Stimulated activated CD4-positive, alpha-beta T cell treated with anti-CD3 and anti-CD28 coated beads, Interleukin-4, amount 100 ng/mL, for 1 hour (primary cell): ENCODE measurements around the gene QPCT.

ENCODE experiments used
- DNase-seq: peaks from one replicate; pipeline ENCODE4 v3.0.0-alpha.2; 2020

QPCT gene

DNA sequence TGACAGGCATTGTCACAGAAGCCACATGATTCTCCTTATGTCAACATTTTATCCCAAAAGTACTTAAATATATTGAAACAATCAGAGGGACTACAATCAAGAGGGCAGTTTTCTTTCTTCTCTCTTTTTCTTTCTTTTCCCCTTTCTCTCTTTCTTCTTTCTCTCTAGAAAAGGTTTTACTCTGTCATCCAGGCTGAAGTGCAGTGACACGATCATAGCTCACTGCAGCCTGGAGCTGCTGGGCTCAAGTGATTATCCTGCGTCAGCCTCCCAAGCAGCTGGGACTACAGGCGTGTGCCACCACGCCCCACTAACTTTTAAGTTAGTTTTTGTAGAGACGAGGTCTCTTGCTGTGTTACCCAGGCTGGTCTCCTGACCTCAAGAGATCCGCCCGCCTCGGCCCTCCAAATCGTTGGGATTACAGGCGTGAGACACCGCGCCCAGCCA is 18.8 kb upstream of the QPCT start:
- DNase-seq = no peak

GRCh38 chr2:37326285-37326684 is 18.1 kb upstream of the QPCT start:
- DNase-seq = no peak

DNA sequence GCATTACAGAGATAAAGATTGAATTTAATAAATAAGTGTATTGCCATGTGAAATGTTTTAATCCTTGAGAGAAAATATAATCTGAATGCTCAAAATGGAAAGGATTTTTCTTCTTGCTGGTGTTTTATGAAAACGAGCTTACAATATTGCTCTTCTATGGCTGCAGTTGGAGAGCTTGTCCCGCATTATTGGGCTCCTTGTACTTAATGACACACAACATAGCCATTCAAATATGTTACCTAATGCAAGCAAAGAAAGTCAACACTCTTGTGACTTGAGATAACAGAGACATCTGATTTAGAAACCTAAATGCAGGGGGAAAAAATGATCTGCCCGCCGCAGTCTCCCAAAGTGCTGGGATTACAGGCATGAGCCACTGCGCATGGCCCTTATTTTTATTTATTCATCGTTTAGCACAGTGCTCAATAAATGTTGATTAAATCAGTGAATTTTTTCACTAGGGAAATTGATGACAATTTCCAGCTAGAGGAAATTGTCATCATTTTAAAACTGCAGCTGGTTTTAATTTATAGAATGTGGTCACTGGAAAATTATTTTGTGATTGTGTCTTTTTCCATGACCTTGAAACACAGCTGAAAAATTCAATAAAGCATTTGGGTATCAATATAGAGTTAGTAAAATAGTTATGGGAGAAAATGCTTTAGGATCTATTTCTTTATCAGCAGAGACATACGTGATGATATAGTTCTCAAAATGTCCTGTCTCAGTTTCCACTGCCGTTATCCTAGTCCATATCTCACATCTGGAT is 17.4 kb upstream of the QPCT start:
- no peak for DNase-seq

DNA sequence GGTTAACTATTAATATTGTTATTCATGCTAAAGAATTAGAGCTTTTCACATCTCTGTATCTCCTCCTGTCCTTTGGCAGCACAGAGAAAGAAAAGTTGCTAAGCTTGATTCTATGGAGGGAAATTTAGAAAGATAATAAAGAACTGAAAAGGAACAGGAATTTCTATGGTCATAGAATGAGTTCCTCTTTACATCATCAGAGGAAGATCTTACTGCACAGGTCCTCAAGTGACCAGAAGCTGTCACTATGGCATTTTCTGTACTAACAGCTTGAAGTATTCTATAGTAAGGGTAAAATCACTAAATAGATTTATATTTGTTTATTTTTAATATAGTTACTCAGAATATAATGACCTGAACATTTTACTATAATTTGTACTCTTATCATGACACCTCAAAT is 13.7 kb upstream of the QPCT start:
- no peak for DNase-seq

DNA sequence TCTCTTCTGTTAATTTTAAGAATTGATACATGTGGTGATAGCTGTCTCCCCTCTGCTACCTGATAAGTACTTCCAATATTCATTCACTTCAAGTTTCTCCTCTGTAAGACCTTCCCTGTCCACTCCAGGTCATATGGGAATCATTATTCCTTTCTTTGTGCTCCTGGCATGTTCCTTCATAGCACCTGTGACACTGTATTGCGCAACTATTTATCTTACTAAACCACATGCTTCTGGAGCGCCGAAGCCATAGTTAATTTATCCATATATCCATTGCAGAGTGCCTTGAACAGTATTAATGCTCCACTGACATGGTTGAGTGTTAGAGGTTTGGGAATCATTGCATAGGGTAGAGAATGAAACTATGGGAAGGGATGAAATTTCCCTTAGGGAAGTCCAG is 11.9 kb upstream of the QPCT start:
- no peak for DNase-seq

GRCh38 chr2:37333256-37333655 is 11.2 kb upstream of the QPCT start:
- DNase-seq = no peak

GRCh38 chr2:37335604-37336003 is 8.8 kb upstream of the QPCT start:
- DNase-seq = no peak

- DNase-seq = no peak
Observed at GRCh38 chr2:37337620-37338280, 6.7 kb upstream of the QPCT start.

DNA sequence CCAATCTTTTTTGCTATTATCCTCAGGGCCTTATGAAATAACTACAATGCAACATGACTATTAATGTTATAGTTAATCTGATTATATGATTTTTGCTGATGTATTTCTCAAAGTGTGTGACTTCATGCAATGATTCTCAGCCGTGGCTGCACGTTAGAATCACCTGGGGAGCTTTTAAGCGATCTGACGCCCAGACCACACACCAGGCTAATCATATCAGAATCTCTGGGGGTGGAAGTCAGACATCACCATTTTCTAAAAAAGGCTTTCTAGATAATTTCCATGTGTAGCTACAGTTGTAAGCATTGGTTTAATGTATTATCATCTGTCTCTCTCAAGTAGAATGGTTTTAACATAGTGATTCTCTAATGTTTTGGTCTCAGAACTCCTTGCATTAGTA is 5.5 kb upstream of the QPCT start:
- no peak for DNase-seq

- DNase-seq = no peak
Observed at GRCh38 chr2:37340637-37341036, 3.8 kb upstream of the QPCT start.

GRCh38 chr2:37342591-37343220 is 1.7 kb upstream of the QPCT start:
- no peak for DNase-seq

DNA sequence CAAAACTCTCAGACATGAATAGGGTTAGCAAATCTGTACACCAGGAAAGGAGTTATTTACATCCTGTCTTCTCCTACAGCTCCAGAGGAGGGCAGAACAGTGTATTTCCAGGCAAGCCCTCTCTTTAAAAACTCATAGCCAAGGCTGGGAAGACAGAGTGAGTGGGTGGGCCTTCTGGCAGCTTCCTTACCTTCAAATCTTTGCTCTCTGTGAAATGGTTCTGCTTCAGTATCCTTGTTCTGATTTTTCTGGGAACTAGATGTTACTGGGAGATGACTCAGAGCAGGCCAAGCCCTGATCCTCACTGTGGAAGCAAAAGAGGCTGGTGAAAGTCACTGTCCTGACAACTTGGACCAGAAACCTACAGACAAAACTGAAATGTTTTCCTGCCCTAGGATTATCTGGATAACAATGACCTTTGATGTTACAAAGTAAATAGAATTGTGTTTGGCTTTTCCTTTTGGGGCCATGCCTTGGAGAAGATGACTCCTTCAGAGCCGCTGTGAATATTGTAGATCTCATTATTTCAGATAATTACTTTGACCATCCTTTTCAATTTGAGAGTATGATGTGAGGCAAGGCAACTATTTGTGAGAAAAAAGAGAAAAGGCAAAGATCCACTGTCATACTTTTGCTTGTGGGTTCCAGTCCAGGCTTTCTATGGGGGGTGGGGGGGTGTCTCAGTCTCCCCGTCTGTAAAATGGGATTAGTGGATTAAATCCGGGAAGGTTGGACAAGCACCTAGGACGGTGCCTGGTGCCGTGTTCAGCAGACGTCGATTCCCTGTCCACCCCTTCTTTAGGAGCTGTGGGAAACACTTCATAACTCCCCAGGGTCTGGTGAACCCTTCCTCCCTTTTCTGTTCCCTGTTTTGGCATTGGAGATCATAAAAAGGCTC is 644 bp upstream of the QPCT start:
- no peak for DNase-seq

DNA sequence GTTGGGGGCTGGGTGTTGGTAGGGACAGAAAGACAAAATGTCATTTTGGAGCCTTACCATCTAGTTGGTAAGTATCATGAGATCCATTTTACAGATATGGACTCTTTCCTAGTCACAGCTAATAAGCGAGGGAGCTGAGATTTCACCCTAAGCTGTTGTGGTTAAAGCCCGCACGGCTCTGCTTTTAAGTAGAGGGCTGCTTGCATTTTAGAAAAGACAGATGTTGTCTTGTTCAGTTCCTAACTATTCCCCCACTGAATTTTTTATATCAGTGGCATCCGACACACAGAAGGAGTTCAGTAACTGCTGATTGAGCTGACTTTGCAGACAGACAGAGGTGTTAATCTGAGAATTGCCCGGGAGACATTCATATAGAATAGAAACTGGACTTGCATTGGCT is 3.7 kb downstream of the QPCT start:
- DNase-seq = no peak

DNA sequence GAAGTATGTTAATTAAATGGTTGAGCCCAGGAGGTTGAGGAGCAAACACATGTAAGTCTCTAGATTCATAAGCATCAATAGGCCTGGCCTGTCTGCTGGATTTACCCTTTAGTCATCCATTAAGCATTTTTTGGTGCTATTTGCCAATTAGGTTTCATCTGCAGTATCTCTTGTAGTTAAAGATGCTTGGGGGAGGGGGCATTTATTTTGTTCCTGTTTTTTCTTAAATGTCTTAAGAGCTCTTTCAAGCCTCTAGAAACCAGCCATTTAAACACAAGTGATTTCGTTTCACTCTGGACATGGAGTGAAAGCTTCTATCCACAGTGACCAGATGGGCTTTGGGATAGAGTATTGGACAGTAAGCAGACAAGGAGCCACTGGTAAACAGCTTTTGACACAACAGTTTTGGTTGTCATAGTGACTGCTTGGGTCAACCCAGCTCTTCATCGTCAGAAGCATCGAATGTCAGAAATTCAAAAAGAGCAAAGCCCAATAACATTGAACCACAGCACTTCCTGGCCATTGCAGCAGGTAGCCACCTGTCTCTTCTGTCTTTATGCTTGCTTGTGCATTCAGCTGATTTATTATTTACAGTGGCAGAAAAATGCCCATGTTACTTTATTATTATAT is 4.9 kb downstream of the QPCT start:
- DNase-seq = no peak

GRCh38 chr2:37350034-37350433 is 5.6 kb downstream of the QPCT start:
- no peak for DNase-seq

- no peak for DNase-seq
Observed at GRCh38 chr2:37354531-37354930, 10.1 kb downstream of the QPCT start.

GRCh38 chr2:37355735-37356134 is 11.3 kb downstream of the QPCT start:
- no peak for DNase-seq

GRCh38 chr2:37356299-37356698 is 11.9 kb downstream of the QPCT start:
- no peak for DNase-seq

- no peak for DNase-seq
Observed at GRCh38 chr2:37357069-37357468, 12.6 kb downstream of the QPCT start.

DNA sequence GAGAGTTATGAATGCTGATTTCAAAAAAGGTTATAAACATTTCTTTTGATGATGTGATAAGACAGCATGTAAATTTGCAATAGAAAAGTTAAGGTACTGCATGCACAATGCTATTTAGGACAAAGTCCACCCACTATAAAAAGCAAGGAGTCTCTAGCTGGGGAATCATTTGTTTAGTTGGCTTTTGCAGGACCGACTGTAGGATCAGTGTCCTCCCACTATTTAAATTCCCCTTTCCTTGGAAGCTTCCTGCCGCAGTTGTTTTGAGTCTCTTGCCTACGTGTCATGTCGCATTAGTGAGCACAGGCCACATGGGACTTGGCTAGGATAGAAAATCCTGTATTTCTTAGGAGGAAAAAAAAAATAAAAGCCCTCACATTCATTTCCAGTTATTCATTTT is 13.1 kb downstream of the QPCT start:
- no peak for DNase-seq

- no peak for DNase-seq
Observed at GRCh38 chr2:37358466-37358865, 14.0 kb downstream of the QPCT start.

- no peak for DNase-seq
Observed at GRCh38 chr2:37361216-37361815, 16.9 kb downstream of the QPCT start.
